Endothelial cell (in vitro differentiated cells): ENCODE data around the gene ARHGEF6. TPM values are rescaled to one million over a fixed set of nuclear protein-coding genes. Genes with fewer than 3 reads are reported as not detected.

Experiments
- DNase-seq: peaks from one replicate; pipeline ENCODE4 v3.0.0; 2021; ENCODE audit warnings: low spot score
- H3K27ac Mint-ChIP-seq: one replicate; pipeline ENCODE4 v1.8.0; 2021; ENCODE audit warnings: mixed read lengths, inconsistent platforms; ENCODE audit not compliant: unreplicated experiment
- H3K27me3 Mint-ChIP-seq: one replicate; pipeline ENCODE4 v1.8.0; 2021; ENCODE audit warnings: mild to moderate bottlenecking, moderate library complexity, mixed read lengths, inconsistent platforms; ENCODE audit not compliant: unreplicated experiment
- H3K36me3 Mint-ChIP-seq: one replicate; pipeline ENCODE4 v1.8.0; 2021; ENCODE audit warnings: mild to moderate bottlenecking, low read depth, mixed read lengths, inconsistent platforms; ENCODE audit not compliant: unreplicated experiment
- H3K4me1 Mint-ChIP-seq: one replicate; pipeline ENCODE4 v1.8.0; 2021; ENCODE audit warnings: mild to moderate bottlenecking, mixed read lengths, inconsistent platforms; ENCODE audit not compliant: unreplicated experiment
- H3K4me3 Mint-ChIP-seq: one replicate; pipeline ENCODE4 v1.8.0; 2021; ENCODE audit warnings: mild to moderate bottlenecking, mixed read lengths, inconsistent platforms; ENCODE audit not compliant: unreplicated experiment
- H3K9me3 Mint-ChIP-seq: one replicate; pipeline ENCODE4 v1.8.0; 2021; ENCODE audit warnings: mixed read lengths, inconsistent platforms; ENCODE audit not compliant: unreplicated experiment
- CTCF ChIP-seq: fragments of 200-600 bp; sonication (generic); IDR thresholded peaks from one replicate; pipeline ENCODE4 v1.5.0; 2021; ENCODE audit warnings: antibody characterized with exemption; ENCODE audit not compliant: unreplicated experiment
- total RNA-seq: library from RNA; stranded (reverse); fragmentation: NEBNext Ultra II Directional; extraction: Animal tissue kit (Norgen Biotek cat#: 25700); gene quantifications from one replicate; pipeline ENCODE4 v1.2.1, GENCODE V29; 2021; ENCODE audit not compliant: unreplicated experiment

ARHGEF6 gene
- total RNA-seq, 1 donor from 2014 or later: 18.8 TPM

GRCh38 chrX:136671006-136671610 is 109.6 kb downstream of the ARHGEF6 start:
- DNase-seq: no peak
- Mint-ChIP-seq H3K9me3 (no peaks in the 10 kb centered on the region), H3K27ac (no peak overlapping the region), H3K4me3 (no peak overlapping the region), H3K27me3 (no peaks in the 10 kb centered on the region), H3K4me1 (no peaks in the 10 kb centered on the region), H3K36me3 (peaks cover 26% of the 10 kb centered on the region)
- TF ChIP-seq CTCF: no peak

- Mint-ChIP-seq H3K4me1 (no peaks in the 10 kb centered on the region), H3K4me3 (no peak overlapping the region), H3K36me3 (peaks cover 31% of the 10 kb centered on the region), H3K27ac (no peak overlapping the region), H3K9me3 (no peaks in the 10 kb centered on the region), H3K27me3 (no peaks in the 10 kb centered on the region)
- no peak for TF ChIP-seq CTCF
- DNase-seq: no peak
Measured at GRCh38 chrX:136667446-136668168, 113.1 kb downstream of the ARHGEF6 start.

- Mint-ChIP-seq H3K27ac (no peak overlapping the region), H3K36me3 (peaks cover 21% of the 10 kb centered on the region)
Measured at GRCh38 chrX:136666088-136666487, 114.6 kb downstream of the ARHGEF6 start.

GRCh38 chrX:136665258-136665900 is 115.4 kb downstream of the ARHGEF6 start:
- DNase-seq: no peak
- TF ChIP-seq CTCF: no peak
- Mint-ChIP-seq H3K36me3 (peaks cover 21% of the 10 kb centered on the region), H3K4me3 (no peak overlapping the region), H3K27ac (no peak overlapping the region), H3K27me3 (no peaks in the 10 kb centered on the region), H3K4me1 (no peaks in the 10 kb centered on the region), H3K9me3 (no peaks in the 10 kb centered on the region)

More at GRCh38 chrX:136666088-136666487, 114.6 kb downstream of the ARHGEF6 start:
- no peak overlapping the region for H3K4me3 Mint-ChIP-seq
- TF ChIP-seq CTCF: no peak
- H3K4me1 Mint-ChIP-seq: no peaks in the 10 kb centered on the region
- no peaks in the 10 kb centered on the region for H3K27me3 Mint-ChIP-seq
- no peaks in the 10 kb centered on the region for H3K9me3 Mint-ChIP-seq
- no peak for DNase-seq

GRCh38 chrX:136662976-136663375 is 117.8 kb downstream of the ARHGEF6 start:
- Mint-ChIP-seq H3K4me3 (no peak overlapping the region), H3K27ac (no peak overlapping the region), H3K9me3 (no peaks in the 10 kb centered on the region), H3K36me3 (peaks cover 13% of the 10 kb centered on the region), H3K4me1 (no peaks in the 10 kb centered on the region), H3K27me3 (no peaks in the 10 kb centered on the region)
- TF ChIP-seq CTCF: no peak
- no peak for DNase-seq
